Measurements from ENCODE around the gene CDC42BPA. TPM values are rescaled to one million over a fixed set of nuclear protein-coding genes. Genes with fewer than 3 reads are reported as not detected.

CDC42BPA gene
- total and polyA plus RNA-seq, 9 of the 15 experiments (the other 6 are each of a cell fraction or from before 2014, with no cell fraction given): 8.0 to 77.5 (median 52.1) TPM

DNA sequence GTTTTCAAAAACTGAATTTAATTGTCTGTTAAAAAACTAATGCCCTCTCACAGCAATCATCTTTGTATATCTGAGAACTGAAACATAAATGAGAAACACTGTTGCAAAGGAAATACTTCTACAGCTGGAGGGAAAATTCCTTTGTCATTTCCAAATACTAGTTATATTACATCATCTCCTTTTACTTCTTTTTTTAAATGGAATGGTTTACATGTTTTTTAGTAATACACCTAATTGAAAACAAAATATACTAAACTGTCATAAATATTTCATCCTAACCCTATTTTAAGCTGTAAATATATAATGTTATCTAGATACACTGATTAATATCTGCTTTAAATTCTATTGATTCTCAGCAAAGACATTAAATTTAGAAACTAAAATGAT lies 19.1 kb downstream of the CDC42BPA start (continued):
- TF ChIP-seq MGA (IDR thresholded peaks at IDR 0.05): 0 out of 2 replicates have a peak, but pooled peaks have one; percentile 13
- peak; percentile 51; the same call in 1 of the 2 replicates for TF ChIP-seq CEBPB (tag; IDR thresholded peaks at IDR 0.05)
- TF ChIP-seq ZNF175 (CRISPR knock-in tag; IDR thresholded peaks at IDR 0.05; ENCODE audit: low read depth): 0 out of 2 replicates have a peak, but pooled peaks have one; percentile 32
- no peak for TF ChIP-seq CEBPG (CRISPR knock-in tag; IDR thresholded peaks at IDR 0.05)
- peak; percentile 78 to 84 for TF ChIP-seq CEBPG (tag; conservative IDR thresholded peaks at IDR 0.05 in 1 of 2, IDR thresholded peaks at IDR 0.05 in 1 of 2)
- TF ChIP-seq, protein P1, sequence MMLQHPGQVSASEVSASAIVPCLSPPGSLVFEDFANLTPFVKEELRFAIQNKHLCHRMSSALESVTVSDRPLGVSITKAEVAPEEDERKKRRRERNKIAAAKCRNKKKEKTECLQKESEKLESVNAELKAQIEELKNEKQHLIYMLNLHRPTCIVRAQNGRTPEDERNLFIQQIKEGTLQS (IDR thresholded peaks at IDR 0.05): peak; percentile 86
- TF ChIP-seq, protein P1 (CRISPR knock-in tag; conservative IDR thresholded peaks at IDR 0.05): no peak
- no peak for TF ChIP-seq RHOXF2B (CRISPR knock-in tag; conservative IDR thresholded peaks at IDR 0.05)
- TF ChIP-seq EP400 (IDR thresholded peaks at IDR 0.05): peak; percentile 36; the same call in 1 of the 2 replicates
- peak; percentile 41; the same call in 1 of the 2 replicates for TF ChIP-seq ZNF592 (IDR thresholded peaks at IDR 0.05)
- peak; percentile 31; the same call in 1 of the 2 replicates for TF ChIP-seq TEAD4 (IDR thresholded peaks at IDR 0.05; ENCODE audit: low read length)
- TF ChIP-seq TEAD4 (CRISPR knock-in tag; IDR thresholded peaks at IDR 0.05; ENCODE audit: borderline replicate concordance): no peak
